8988T (cell line): ENCODE data around the gene CCT5.
"Not testable (repeated sequence)": the region's sequence is repeated elsewhere in the genome, so short reads cannot be mapped to it uniquely, and the experiment has no call there.

Experiments
- DNase-seq: peaks from one replicate; pipeline ENCODE4 v3.0.0; 2011

CCT5 gene

DNA sequence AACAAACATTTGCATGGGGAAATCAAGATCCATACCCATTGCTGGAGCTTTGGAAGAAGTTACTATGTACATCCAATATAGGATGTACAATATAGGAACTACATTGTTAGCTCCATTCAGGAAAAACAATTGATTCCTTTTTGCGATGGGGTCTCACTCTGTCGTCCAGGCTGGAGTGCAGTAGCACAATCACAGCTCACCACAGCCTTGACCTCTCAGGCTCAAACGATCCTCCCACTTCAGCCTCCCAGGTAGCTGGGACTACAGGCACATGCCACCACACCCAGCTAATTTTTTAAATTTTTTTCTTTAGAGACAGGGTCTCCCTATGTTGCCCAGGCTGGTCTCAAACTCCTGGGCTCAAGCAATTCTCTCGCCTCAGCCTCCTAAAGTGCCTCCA is 2.9 kb upstream of the CCT5 start:
- not testable (repeated sequence) for DNase-seq

DNA sequence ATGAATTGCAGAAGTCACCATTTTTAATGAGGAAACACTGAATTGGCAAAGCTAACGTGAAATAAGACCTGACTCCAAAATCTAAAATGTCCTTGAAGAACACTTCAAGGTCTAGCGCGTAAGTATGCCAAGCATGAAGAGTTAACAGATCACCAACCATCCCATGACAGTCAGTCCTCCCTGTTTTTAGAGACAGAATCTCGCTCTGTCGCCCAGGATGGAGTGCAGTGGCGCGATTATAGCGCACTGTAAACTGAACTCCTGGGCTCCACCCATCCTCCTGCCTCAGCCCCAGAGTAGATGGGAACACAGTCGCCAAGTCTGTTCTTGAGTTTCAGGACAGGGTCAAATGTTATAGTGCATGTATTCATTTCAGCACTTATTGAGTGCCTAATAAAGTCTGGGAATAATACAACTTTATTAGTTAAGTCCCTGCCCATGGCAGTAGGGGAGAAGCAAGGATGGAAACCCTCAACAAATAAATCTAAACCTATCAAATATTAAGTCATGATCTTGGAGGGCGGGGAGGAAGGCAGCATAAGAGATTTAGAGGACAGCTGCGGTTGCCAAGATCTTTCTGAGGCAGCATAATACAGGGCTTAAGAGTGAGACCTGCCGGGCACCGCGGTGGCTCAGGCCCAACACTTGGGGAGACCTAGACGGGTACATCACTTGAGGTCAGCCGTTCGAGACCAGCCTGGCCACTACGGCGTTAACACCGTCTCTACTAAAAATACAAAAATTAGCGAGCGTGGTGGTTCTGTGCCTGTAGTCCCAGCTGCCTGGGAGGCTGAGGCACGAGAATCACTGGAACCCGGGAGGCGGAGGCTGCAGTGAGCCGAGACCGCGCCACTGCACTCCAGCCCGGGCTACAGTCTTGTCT is 1.5 kb upstream of the CCT5 start:
- no peak for DNase-seq

DNA sequence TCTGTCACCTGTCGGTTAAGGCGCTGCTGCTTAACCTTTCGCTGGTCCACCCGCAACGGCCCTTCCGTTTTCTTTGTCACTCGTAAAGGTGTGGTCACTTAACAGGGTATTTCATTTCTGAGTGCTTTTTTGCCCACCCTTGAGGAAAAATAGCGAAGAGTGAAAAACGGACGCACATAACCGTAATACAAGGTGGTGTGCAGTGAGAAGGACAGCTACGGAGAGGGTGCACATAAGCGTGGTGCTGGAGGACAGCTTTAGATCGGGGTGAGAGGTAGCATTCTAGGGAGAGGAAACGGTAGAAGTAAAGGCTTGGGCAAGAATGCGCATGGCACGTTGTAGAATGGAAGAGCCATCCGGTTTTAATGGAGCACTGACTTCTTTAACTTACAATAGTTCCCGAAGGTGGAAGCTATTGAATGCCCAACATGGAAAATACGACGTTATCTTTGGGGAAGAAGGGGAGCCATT is 761 bp downstream of the CCT5 start:
- no peak for DNase-seq

DNA sequence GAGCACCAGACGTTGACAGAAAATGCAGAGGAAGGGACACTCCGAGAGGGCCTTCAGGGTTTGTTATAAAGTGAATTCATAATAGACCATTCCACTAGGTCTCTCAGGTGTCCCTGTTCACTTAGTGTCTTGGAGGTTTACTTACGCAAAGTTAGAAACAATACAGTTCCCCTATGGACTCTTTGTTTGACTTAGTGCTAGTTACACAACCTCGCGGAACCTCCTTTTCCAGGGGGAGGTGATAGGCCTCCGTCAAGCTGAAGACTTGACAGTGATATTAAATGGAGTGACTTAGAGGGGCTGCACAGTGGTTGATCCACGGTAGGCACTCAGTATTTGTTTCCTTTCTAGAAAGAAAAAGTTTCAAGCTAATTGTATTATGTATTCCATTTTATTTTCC is 1.3 kb downstream of the CCT5 start:
- no peak for DNase-seq

DNA sequence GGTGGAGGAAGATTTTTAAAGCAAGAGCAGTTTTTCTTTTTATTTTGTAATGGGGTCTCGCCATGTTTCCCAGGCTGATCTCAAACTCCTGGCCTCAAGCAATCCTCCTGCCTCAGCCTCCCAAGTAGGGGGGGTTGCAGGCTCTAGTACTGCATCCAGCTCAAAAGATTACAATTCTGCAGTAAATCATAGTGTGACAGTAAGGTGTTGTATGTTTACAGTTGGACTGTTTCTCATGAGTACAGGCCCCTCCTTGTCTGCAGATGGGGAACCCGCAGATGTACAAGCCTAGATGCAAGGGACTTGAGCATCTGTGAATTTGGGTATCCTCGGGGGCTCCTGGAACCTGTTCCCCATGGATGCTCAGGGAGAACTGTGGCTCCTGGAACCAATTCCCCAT is 3.3 kb downstream of the CCT5 start:
- DNase-seq: no peak

DNA sequence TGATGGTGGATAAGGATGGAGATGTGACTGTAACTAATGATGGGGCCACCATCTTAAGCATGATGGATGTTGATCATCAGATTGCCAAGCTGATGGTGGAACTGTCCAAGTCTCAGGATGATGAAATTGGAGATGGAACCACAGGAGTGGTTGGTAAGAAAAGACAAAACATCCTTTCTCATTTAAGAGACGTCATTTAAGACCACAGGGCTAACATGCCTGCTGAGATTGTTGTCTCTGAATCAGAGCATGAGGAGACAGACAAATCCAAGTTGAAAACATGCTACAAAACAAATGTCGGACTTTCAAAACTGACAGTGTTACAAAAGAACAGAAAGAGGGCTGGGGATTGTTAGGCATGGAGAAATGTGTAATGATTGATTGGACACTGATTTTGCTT is 4.6 kb downstream of the CCT5 start:
- no peak for DNase-seq

DNA sequence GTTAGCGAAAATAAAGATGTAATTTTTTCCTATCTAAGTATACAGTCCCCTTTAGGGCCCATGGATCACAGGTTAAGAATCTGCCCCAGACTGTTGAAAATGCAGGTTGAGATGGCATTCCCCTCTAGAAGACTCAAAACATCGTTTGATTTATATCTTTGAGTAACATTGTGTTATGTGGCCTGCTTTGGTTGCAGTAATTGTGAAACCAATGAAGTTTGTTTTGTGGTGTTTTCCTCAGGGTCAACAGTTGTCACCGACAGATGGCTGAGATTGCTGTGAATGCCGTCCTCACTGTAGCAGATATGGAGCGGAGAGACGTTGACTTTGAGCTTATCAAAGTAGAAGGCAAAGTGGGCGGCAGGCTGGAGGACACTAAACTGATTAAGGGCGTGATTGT is 7.8 kb downstream of the CCT5 start:
- DNase-seq: no peak

DNA sequence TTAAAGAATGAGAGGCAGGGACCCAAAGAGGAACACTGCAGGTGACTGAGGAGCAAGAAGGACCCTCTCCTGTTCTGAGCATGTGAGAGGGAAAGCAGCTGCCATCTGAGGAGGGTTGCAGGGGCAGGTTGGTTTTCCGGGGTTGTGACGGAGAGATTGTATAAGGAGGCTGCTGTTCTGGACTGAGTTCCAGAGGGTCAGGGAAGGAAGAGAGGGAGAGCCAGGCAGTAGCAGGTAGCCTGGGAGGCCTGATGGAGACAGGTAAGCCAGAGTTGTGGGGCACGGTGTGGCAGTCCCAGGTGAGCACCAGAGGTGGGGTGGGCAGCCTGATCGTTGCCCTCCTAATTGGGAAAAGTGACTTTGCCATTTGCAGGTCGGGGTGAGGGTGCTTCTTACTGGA is 9.8 kb downstream of the CCT5 start:
- DNase-seq: no peak

DNA sequence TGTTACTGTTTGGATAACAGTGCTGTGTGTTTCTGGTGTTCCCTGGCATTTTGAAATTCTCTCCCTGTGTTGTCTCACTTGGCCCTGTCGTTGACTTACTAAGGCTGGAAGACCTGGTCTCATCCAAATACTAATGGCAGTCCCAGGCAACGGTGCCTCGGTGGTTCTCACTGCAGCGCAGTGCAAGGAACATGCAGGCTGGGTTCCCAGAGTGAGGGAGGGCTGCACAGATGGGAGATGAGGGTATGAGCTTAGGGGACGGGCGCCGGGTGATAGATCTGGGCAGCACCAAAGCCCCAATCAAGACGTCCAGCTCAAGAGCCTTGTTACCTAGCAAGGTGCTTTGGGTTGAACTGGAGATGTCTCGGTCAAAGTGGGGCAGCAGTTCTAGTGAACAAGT is 11.0 kb downstream of the CCT5 start:
- DNase-seq: no peak

DNA sequence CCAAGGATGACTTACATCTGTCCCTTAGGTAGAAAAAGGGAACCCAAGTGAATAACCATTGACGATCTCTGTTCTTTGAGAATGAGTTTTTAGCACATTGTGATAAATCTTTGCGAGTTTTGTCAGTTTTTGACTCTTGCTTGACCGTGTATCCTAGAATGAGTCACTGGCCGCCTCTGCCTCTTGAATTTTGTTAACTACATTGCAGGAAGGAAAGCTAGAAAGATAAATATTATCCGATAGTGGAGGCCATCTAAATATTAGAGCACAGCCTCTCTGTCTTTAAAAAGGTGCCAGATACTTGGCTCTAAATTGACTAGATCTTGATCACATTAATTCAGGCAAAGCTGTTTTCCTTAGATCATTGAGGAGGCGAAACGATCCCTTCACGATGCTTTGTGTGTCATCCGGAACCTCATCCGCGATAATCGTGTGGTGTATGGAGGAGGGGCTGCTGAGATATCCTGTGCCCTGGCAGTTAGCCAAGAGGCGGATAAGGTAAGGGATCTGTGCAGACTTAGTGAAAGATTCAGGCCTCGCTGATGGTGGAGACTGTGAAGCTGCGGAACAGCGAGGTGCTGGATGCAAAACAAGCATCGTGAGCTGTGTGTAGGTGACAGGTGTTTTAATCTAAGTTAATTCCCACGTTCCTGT is 12.2 kb downstream of the CCT5 start:
- DNase-seq: no peak

DNA sequence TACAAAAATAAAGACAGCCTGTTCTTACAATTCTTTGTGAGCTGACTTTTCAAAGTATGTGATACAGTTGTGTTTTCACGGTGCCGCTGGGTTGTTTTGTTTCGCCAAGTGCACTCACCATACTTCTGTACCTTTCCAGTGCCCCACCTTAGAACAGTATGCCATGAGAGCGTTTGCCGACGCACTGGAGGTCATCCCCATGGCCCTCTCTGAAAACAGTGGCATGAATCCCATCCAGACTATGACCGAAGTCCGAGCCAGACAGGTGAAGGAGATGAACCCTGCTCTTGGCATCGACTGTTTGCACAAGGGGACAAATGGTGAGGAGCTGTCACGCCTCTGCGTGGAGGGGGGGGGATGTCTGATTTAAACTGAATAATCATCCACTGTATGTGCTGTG is 12.9 kb downstream of the CCT5 start:
- DNase-seq: no peak

DNA sequence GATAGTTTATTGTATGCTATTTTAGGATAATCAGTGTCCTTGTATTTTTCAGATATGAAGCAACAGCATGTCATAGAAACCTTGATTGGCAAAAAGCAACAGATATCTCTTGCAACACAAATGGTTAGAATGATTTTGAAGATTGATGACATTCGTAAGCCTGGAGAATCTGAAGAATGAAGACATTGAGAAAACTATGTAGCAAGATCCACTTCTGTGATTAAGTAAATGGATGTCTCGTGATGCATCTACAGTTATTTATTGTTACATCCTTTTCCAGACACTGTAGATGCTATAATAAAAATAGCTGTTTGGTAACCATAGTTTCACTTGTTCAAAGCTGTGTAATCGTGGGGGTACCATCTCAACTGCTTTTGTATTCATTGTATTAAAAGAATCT is 14.5 kb downstream of the CCT5 start:
- no peak for DNase-seq

DNA sequence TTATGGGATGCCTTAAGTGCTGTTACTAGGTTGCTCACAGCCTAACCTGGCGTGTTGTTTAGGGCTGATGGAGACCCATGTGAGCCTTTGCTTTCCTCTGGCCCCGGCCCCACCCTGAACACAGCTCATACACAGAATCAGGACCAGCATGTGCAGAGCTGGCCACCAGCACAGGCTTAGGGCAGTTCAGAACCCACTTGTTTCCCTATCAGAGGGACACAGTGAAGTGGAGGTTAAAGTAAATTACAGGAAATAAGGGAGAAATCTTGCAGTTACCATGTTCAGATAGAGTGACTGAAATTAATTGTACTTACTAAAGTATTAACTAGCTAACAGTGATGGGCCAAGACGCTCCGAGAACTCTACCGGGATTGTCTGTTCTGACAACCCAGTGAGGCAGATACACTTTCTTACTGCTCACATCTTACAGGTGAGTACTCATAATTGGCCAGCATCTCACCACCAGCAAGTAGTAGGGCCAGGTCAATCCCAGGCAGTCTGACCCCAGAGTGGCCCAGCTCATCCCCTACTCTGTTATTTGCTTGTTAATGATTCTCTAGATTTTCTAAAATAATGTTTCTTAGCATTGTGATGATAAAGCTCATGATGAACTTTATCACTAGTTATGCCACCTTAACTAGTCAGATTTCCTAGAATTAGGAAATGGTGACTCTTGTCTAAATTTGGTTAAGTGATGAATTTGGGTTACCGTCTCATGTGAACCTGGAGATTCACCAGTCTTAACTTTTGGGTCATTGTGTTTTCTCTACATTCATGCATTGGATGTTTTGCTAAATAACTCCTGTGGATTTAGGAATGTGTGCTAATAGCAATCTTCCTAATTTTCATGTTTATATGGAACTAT is 15.4 kb downstream of the CCT5 start:
- no peak for DNase-seq

DNA sequence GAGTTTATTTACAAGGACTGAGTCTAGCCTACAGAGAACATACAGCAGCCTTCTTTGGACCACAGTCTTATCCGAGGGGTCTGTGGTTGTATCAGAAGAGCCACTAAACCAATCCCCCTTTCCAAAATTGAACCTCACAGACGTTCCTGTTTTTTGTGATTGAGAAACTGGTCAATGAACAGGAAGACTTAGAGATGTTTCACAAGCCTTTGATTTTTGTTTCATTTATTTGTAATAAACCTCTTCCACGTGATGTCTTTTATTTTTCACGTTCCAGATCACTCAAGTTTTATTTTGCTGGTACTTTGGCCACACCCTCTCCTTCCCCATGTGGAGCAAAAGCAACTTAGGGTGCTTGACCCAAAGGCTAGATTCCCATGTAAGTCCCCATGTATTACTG is 16.1 kb downstream of the CCT5 start:
- no peak for DNase-seq

DNA sequence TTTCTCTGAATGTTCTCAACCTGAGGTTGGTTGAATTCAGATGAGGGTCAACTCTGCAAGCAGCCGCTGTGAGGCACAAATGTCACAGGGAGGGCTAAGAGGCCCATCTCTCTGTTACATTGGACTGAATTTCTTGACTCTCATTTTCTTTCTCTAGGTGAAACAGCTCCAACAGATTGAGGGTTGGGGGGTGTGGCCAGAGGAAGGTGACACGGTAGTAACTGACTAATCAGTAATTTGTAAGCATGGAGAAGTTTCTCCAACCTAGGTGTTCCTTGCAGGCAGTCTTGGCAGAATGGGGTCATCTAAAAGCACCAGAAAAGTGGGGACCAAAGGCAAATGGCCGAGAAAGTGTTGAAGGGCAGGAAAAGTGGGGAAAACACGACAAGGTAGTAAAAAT is 16.8 kb downstream of the CCT5 start:
- no peak for DNase-seq

DNA sequence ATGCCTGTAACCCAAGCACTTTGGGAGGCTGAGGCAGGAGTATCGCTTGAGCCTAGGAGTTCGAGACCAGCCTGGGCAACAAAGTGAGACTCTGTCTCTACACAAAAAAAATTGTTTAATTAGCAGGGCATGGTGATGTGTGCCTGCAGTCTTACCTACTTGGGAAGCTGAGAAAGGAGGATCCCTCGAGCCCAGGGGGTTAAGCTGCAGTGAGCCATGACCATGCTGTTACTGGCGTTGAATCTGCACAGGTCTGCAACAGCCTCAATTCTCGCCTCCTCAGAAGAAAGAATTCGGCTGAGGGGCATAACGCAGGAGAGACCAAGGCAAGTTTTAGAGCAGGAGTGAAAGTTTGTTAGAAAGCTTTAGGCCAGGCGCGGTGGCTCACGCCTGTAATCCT is 18.0 kb downstream of the CCT5 start:
- DNase-seq: no peak

DNA sequence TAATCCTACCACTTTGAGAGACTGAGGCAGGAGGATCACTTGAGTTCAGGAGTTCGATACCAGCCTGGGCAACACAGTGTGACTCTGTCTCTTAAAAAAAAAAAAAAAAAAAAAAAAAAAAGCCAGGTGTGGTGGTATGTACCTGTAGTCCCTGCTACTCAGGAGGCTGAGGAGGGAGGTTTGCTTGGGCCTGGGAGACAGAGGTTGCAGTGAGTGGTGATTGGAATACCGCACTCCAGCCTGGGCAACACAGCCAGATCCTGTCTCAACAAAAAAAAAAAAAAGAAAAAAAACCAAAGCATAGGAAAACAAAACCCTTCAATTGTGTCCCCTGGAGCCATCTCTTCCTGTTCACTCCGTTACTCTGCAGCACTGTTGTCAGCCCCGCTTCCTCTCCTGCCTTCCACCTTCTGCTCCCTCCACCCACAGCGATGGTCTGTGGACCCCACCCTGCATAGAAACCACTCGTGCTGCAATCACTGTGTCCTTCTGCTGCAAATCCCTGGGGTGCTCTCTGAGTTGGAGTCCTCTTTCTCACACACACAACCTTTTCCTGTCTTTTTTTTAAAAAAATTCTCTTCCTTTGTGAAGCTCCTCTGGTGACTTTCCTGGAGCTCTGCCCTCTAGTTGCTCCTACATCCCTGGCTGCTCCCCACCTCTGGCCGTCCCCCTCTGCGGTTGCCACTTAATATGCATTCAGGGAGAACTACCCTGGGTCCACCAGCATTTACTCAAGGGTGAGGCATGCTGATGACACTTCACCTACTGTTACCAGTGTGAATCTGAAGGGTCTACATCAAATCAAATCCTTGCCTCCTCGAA is 22.2 kb downstream of the CCT5 start:
- no peak for DNase-seq

DNA sequence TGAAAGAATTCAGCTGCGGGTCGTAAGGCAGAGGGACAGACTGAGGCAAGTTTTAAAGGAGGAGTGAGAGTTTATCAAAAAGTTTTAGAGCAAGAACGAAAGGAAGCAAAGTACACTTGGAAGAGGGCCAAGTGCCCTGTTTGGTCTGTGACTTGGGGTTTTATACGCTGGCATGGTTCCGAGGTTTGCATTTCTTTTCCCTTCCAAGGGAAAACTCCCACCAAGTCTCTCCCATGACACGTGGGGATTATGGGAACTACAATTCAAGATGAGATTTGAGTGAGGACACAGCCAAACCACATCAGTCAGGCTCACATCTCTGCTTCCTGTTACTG is 22.8 kb downstream of the CCT5 start:
- not testable (repeated sequence) for DNase-seq

DNA sequence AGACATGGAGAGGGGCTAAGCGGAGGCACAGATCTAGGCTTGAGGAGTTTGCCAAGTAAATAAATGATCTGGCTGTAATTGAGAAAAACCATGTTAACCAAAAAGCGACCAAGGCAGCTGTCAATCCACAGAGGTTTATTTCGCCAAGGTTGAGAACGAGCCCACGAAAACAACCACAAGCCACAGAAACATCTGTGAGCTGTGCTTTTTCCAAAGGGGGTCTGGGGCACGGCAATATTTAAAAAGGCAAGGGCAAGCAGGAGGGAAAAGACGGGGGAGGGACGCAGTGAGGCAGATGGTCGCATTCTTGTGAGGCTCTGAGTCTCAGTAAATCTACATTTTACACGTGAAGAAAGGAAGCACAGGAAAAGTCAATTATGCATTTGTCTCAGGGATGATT is 25.4 kb downstream of the CCT5 start:
- no peak for DNase-seq

DNA sequence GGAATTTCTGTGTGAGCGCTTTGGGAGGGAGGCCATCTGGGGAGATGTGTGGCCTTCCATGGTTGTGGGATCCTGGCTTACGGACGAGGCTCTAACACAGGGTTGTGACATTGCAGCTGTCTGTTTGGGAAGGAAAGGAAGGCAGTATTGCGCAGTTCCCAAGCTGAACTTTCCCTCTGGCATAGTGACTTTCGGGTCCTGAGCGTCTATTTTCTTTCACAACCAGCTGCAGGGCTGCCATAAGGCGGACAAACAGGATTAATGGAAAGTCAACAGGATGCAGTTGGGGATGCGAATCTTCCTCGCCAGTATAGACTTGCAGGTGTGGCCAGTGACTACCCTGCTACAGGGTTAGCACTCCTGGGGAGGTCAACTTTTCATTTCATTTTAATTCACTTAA is 25.9 kb downstream of the CCT5 start:
- no peak for DNase-seq

DNA sequence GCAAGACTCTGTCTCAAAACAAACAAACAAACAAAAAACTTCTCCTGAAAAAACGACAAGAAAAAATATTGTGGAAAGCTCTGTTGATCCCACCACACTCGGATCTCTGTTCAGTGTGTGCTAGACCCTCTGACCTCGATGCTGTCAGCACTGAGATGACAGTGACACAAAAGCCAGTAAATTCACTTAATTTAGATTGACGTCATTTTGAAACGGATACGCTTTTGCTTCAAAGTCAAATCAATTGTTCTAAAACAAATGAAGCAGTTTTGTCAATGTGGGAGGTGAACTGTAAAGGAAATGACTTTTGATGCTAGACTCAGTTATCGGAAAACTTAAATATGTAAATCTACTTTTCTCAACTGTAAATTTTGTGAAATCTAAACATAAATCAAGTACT is 26.6 kb downstream of the CCT5 start:
- DNase-seq: no peak

DNA sequence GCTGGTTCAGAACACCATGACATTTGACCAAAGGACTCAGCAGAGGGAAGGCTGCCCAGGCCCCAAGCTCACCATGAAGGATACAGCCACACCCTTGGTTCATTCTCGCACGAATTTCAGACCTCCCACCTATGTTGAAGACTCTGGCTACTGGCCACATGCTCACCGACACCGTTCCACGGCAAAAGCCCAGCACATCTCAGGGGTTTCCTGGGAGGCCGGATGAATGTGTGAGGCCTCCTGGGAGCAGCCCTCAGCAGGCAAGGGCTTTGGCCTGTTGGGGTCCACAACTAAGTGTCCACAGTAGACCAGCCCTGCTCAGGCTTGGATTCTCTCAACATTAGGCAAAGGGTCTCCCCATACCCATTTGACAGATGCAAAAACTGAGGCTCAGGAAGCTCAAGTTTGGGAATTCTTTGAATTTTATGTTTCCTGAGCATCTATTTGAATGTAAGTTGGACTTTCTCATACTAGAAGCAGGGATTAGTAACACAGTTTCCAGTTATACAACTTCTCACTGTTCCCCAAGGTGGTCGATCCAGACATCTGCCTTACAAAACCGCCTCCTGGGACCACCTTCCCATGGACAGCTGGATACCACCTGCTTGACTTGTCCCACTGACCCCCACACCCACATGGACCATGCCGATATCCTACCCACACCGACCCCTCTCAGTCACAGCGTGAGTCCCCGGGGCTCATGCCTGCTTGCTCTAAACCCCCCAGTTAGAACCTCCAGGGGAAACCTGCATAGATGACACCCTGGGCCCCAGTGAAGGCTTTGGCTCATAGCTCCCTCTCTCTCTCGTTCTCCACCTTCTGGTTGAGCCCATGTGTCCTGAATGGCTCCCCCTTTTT is 27.9 kb downstream of the CCT5 start:
- no peak for DNase-seq
